Stomach (tissue), 4 donors: Measurements from ENCODE around the gene ADAM11.
"Not testable (repeated sequence)": the region's sequence is repeated elsewhere in the genome, so short reads cannot be mapped to it uniquely, and the experiment has no call there.

Experiments used
- EP300 ChIP-seq: sonication (generic); formaldehyde crosslinking; IDR thresholded peaks from one replicate; pipeline ENCODE4 v1.6.1; 2017; ENCODE audit warnings: antibody characterized with exemption
- POLR2A ChIP-seq, 4 donors: fragments of 450-650 bp; IDR thresholded peaks; one replicate each; pipeline ENCODE4 v1.6.1; 2016; ENCODE audit warnings: antibody characterized with exemption in 4 of 4, control low read depth in 2 of 4, mild to moderate bottlenecking in 1 of 4, moderate library complexity in 1 of 4
- POLR2AphosphoS5 ChIP-seq, 3 donors: sonication (generic); formaldehyde crosslinking; IDR thresholded peaks; one replicate each; pipeline ENCODE4 v1.6.1; 2016; ENCODE audit warnings: antibody characterized with exemption in 3 of 3
- TF ChIP-seq, protein P1 (sequence below), 7 experiments: fragments of 450-650 bp in 4 of 7; fragments of 200-600 bp in 3 of 7; sonication (generic) in 3 of 7; IDR thresholded peaks; one replicate each; pipeline ENCODE4 v1.5.1; 2016 to 2019; ENCODE audit warnings: antibody characterized with exemption in 7 of 7, control low read depth in 2 of 7, mild to moderate bottlenecking in 1 of 7

DNA sequence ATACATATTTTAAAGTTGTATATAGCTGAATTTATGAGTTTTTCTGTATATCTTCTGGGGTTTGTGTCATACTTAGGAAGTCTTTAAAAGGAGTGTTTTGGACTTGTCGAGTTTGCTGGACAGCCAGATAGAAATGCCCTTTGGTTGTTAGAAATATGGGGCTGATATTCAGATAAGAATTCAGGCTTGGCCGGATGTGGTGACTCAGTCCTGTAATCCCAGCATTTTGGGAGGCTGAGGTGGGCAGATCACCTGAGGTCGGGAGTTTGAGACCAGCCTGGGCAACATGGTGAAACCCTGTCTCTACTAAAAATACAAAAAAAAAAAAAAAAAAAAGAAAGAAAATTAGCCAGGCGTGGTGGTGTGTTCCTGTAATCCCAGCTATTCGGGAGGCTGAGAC, 13.1 kb upstream of the ADAM11 start:
- TF ChIP-seq, protein P1, sequence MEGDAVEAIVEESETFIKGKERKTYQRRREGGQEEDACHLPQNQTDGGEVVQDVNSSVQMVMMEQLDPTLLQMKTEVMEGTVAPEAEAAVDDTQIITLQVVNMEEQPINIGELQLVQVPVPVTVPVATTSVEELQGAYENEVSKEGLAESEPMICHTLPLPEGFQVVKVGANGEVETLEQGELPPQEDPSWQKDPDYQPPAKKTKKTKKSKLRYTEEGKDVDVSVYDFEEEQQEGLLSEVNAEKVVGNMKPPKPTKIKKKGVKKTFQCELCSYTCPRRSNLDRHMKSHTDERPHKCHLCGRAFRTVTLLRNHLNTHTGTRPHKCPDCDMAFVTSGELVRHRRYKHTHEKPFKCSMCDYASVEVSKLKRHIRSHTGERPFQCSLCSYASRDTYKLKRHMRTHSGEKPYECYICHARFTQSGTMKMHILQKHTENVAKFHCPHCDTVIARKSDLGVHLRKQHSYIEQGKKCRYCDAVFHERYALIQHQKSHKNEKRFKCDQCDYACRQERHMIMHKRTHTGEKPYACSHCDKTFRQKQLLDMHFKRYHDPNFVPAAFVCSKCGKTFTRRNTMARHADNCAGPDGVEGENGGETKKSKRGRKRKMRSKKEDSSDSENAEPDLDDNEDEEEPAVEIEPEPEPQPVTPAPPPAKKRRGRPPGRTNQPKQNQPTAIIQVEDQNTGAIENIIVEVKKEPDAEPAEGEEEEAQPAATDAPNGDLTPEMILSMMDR (IDR thresholded peaks at IDR 0.05): not testable (repeated sequence)
- not testable (repeated sequence) for TF ChIP-seq EP300; POLR2AphosphoS5 (IDR thresholded peaks at IDR 0.05); POLR2A (IDR thresholded peaks at IDR 0.05)
